Measurements from ENCODE around the gene TLE6. TPM values are rescaled to one million over a fixed set of nuclear protein-coding genes. Genes with fewer than 3 reads are reported as not detected.
"Not testable (repeated sequence)": the region's sequence is repeated elsewhere in the genome, so short reads cannot be mapped to it uniquely, and the experiment has no call there.

Gene TLE6
- total and polyA plus RNA-seq, 2 of the 8 experiments (the other 6 are each of a cell fraction or from before 2014, with no cell fraction given), result 2.5 to 2.9 TPM

DNA sequence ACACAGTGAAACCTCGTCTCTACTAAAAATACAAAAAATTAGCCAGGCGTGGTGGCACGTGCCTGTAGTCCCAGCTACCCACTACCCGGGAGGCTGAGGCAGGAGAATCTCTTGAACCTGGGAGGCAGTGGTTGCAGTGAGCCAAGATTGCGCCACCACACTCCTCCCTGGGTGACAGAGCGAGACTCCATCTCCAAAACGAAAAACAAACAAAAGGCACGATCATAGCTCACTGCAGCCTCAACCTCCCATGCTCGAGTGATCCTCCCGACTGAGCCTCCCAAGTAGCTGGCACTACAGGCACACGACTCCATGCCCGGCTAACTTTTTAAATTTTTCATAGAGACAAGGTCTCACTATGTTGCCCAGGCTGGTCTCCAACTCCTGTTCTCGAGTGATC is 34.7 kb downstream of the TLE6 start:
- not testable (repeated sequence) for H3K4ac ChIP-seq (replicated peaks; ENCODE audit: insufficient read length, low read depth, low read length); H3K4me3 ChIP-seq (ENCODE audit: extremely low read depth in 1 of 4, insufficient read depth in 2 of 4, low read depth in 3 of 4, low read length in 4 of 4); H3K9ac ChIP-seq (replicated peaks in 1 of 4; ENCODE audit: extremely low read depth in 1 of 4, low read depth in 3 of 4, low read length in 3 of 4); H3K18ac ChIP-seq (ENCODE audit: extremely low read depth, low read length); DNase-seq (ENCODE audit: low read depth in 1 of 2, low spot score in 2 of 2); H2BK120ac ChIP-seq (replicated peaks; ENCODE audit: low read depth, low read length); H2BK5ac ChIP-seq (ENCODE audit: low read depth, low read length); H3K36me3 ChIP-seq (ENCODE audit: control insufficient read depth in 2 of 4, insufficient read depth in 4 of 4, low read length in 3 of 4); H4K5ac ChIP-seq (ENCODE audit: insufficient read length, low read depth, low read length); FAIRE-seq; H3K4me2 ChIP-seq (ENCODE audit: insufficient read depth in 1 of 2, low read depth in 2 of 2, low read length in 2 of 2); H3K27ac ChIP-seq (ENCODE audit: low read depth, low read length); H2BK20ac ChIP-seq (ENCODE audit: low read length); H4K91ac ChIP-seq (replicated peaks; ENCODE audit: insufficient read length, low read length); H3K79me2 ChIP-seq (ENCODE audit: control insufficient read depth in 1 of 2, insufficient read depth in 2 of 2, low read length in 2 of 2); H2BK15ac ChIP-seq (ENCODE audit: low read length); H3K23me2 ChIP-seq (ENCODE audit: low read depth, low read length); H3K9me3 ChIP-seq (ENCODE audit: insufficient read depth in 2 of 2, low read depth in 1 of 2, low read length in 1 of 2); H3K79me1 ChIP-seq (ENCODE audit: low read depth, low read length); H3K4me1 ChIP-seq (replicated peaks in 1 of 4; ENCODE audit: control insufficient read depth in 3 of 4, insufficient read depth in 4 of 4, low read length in 3 of 4); H3K27me3 ChIP-seq (replicated peaks in 1 of 4; ENCODE audit: control insufficient read depth in 3 of 4, extremely low read depth in 1 of 4, insufficient read depth in 3 of 4, low read length in 3 of 4); H3K14ac ChIP-seq (ENCODE audit: insufficient read length); H3K56ac ChIP-seq (replicated peaks; ENCODE audit: insufficient read length, low read depth, low read length); H4K20me1 ChIP-seq (replicated peaks in 1 of 2; ENCODE audit: control insufficient read depth in 1 of 2, insufficient read depth in 2 of 2, low read length in 2 of 2); H2BK12ac ChIP-seq (ENCODE audit: low read depth, low read length); H2AFZ ChIP-seq (ENCODE audit: low read length); H2AK5ac ChIP-seq (ENCODE audit: low read depth, low read length); H3K23ac ChIP-seq (ENCODE audit: insufficient read length); H4K8ac ChIP-seq (ENCODE audit: extremely low read depth, insufficient read depth, low read length)
- CTCF ChIA-PET (ENCODE audit: partially characterized antibody), result interaction anchor here (0.8 to 1.2 kb wide), 2 partner anchors 20 to 113 kb away, joined by 3 to 4 read pairs; no protein-coding TSS in a partner anchor
- POLR2A ChIA-PET (ENCODE audit: partially characterized antibody), result interaction anchor here (1.4 to 1.9 kb wide), 2 partner anchors 16 to 40 kb away, joined by 4 to 5 read pairs; no protein-coding TSS in a partner anchor
- whole genome bisulfite sequencing, 2 experiments (ENCODE audit: extremely low coverage in 1 of 2, insufficient coverage in 1 of 2, insufficient read length in 1 of 2, insufficient replicate concordance in 2 of 2, low coverage in 1 of 2, low lambda C conversion rate in 2 of 2, missing lambda C conversion rate in 1 of 2), result 92% methylated on average over 13 of the region's 13 CpGs; no CpG with 5 or more reads in 1 of the 2 experiments
